ENCODE data around the gene FBXL17.

The FBXL17 gene

DNA sequence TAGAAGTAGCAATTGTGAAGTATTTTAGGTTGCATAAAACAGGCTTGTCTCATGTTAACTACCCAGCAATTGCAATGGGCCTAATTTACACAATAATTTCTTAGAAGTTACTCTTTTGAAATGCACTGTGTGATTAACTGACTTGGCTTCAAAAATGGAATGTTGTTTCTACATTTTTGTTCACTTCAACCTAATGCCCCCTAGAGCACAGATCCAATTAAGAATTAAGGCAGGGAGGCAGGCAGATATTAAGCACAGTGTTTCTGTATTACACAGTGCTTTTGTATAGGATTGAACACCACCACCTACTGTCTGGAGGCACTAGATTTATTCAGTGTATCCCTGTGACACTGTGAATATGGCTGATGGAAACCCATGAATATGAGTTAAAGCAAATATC, 302.1 kb downstream of the FBXL17 start:
- DNase-seq, result no peak

DNA sequence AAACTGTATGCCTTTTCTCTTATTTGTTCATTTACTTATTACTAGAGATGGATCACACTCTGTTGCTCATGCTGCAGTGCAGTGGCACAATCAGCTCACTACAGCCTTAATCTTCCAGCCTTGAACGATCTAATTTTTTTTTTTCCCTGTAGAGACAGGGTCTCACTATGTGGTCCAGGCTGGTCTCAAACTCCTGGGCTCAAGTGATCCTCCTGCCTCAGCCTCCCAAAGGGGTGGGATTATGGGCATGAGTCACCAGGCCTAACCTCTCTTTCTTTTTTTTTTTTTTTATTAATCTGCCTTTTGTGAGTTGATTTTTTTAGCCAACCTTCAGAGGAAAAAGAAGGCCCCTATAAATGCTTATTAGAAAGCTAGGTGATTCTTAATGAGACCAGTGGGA, 303.0 kb downstream of the FBXL17 start:
- no peak for DNase-seq

DNA sequence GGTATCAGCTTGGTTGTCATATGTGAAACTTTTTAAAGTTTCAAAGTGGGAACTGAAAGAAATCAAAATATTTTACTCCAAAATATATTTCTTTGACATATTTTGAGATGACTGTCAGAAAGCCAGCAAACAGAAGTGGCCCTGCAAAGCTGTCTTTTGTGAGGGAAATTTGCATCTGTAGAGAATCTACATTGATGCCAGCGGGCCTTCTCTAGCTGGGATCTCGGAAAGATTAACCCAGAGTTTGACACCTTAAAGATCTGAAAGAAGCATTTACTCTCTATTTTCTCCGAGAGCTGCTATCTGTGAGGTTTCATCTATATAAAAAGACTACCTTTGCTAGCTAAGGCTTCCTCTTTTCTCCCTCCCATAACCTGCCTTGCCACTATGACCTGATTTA, 303.6 kb downstream of the FBXL17 start:
- DNase-seq, result no peak

DNA sequence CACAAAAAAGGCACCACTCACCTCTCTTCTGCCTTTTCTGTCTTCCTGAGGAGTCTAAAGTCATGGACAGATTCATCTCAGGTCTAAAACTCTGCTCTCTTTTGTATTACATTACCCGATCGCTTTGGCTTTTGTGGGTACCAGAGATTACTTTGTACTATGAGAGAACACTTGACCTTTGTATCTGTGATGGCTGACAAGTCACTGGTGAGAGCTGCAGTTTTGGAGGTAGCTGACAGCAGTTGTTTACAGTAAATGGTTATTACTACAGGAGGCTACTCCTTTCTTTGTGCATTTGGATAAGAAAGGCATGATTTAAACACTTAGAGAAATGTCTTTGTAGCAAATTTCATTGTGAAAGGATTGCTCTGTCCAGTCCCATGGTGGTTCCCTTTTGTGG, 307.3 kb downstream of the FBXL17 start:
- no peak for DNase-seq

- no peak for DNase-seq
Observed at GRCh38 chr5:108064302-108064701, 317.6 kb downstream of the FBXL17 start.

- DNase-seq, result no peak
Observed at GRCh38 chr5:108061941-108062340, 320.0 kb downstream of the FBXL17 start.

DNA sequence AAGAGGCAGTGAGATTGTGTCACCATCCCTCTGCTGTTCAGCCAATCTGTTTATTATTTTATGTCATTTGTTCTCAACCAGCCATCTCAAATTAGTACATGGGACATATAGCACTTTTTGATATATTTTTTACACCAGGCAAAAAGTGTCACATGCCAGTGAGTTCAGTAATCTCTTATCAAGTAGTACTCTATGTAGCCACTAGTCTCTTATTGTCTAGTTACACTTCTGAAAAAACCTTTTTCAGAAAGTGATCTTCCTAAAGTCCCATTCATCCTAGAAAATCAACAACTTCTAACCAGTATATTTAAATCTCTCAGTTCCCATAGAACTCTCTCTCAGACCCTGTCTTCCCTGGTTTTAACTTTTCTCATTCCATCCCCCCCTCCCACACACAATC, 321.6 kb downstream of the FBXL17 start:
- no peak for DNase-seq

- DNase-seq, result no peak
Observed at GRCh38 chr5:108059334-108059733, 322.6 kb downstream of the FBXL17 start.

DNA sequence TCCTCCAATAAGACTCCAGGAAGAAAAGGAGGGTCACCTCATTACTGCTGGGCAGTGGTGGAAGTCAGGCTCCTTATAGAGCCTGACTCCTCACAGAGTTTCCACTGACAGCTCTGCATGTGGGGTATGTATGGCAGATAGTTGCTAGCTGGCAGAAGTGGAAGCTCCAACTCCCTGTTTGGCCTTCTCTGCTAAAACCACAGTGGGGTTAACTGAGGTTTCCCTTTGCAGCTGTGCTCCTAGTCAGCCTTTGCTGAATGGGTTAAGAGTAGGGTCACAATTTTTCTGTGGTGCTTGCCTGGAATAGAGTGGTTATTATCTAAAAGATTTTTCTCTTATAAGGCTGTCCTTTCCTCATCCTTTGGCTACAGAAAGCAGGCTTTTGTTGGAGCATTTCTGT, 327.5 kb downstream of the FBXL17 start:
- DNase-seq, result no peak

- DNase-seq, result no peak
Observed at GRCh38 chr5:108046955-108047670, 334.8 kb downstream of the FBXL17 start.

DNA sequence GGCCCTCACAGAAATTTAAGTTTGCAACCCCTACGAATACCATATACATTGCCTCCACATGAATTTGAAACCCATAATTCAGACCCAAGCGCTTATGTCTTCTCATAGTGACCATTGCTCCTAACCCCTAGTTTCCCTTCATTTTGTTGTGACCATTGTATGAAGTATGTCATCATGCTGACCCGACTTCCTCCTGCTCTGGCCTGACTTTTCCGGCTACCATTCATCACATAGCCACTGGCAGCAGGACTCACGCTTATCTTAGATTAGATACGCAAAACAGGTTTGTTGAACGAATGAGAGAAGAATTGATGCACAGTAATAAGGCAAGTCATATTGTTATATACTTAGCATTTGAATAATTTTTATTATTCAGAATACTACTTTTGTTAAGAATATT, 345.4 kb downstream of the FBXL17 start:
- no peak for DNase-seq

- no peak for DNase-seq
Observed at GRCh38 chr5:108028883-108029282, 353.0 kb downstream of the FBXL17 start.

DNA sequence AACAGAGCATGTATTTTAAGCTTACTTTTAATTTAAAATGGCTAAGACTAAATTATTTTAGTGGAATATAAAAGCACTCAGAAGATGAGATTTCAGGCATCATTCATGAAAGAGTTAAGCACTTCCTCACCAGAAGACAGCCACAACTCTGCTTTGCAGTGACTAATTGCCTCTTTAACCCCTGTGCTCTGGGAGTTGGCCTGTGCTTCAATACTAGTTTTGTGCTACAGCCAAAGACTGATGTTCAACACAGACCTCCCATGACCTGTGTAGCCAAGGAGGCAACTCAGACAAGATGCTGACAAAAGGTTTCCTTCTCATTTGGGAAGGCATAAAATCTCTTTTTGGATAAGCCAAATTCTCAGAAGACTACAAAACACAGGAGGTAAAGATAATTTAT, 353.5 kb downstream of the FBXL17 start:
- DNase-seq, result no peak

DNA sequence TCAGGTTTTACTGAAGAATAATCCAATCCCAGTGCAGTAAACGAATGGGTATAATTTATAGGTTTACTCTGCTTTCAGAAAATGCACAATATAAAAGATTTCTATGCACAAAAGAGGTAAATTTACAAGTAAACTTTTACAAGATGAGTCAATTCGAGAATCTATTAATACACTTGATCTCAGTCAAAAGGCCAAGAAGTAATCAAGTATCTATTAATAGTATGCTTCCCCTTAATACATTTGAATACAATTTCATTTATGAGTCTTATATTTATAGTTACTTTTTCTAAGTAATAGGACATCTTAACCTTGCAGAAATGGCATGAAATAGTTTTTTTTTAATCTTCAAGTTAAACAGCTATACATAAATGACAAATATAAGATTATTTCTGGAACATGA, 355.9 kb downstream of the FBXL17 start:
- no peak for DNase-seq

DNA sequence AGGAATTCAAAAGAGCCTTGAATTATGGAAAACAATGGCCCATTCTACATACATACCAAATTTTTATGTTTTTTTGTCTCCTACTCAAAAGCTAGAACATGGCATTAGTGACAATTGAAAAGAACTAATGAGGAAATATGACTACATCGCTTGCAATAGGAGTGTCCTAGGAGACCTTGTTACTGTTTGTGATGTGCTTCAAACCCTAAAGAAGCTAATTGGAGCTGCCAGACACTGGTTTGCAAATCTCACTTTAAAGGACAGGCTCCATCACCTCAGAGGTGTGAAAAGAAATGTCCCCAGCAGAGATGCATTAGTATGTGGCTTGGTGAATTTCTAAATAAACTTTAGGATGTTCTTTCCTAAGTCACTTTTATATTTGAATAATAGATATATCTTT, 356.9 kb downstream of the FBXL17 start:
- no peak for DNase-seq

DNA sequence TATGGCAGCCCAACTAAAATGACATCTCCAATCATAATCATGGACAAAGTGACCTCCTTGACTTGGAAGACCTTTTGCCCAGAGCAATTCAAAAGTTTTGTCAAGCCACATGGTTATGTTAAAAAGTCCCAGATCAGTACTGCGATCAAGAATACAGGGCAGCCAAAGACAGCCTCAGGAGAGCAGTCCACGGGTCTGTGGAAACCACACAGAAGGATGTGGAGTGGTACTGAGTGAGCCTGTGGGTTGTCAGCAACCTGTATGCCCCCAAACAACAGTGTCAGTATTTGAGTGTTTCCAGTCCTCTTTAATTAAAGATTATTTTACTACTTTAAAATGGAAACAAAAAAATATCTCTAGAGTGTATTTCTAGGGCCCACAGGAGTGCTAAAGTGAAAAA, 365.8 kb downstream of the FBXL17 start:
- no peak for DNase-seq

GRCh38 chr5:108006791-108007190, 375.1 kb downstream of the FBXL17 start:
- no peak for DNase-seq

DNA sequence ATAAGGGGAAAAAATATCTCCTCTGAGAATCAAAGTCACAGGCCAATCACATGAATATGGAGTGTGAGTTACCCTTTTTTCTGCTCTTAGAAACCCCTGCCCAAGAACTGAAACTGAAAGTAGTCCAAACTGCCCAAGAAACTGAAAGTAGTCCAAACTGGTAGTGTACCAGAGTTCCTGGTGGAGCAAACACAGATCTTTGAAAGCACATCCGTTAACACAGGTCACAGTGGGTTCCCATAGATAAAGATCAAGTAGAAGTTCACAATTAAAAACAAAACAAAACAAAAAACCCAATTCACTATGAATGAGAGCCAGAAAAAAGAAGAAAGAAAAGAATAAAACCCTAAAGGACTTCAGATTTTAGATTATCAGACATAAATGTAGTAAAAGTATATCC, 378.7 kb downstream of the FBXL17 start:
- DNase-seq, result no peak

DNA sequence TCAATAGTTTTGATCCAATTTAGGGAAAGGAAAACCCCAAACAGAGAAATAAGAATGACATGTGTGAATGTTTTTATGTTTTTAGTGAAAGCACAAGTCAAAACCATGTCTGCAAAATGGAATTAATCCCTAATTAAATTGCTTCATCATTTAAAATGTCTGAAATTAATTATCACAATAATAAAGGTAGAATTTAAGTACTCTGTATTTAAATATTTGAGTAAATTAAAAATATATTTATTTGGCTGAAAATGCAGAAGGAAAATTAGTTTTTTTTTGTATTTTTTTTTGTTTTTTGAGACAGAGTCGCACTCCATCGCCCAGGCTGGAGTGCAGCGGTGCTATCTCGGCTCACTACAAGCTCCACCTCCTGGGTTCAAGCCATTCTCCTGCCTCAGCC, 380.7 kb downstream of the FBXL17 start:
- DNase-seq, result no peak

- no peak for DNase-seq
Observed at GRCh38 chr5:107997338-107997980, 384.4 kb downstream of the FBXL17 start.

DNA sequence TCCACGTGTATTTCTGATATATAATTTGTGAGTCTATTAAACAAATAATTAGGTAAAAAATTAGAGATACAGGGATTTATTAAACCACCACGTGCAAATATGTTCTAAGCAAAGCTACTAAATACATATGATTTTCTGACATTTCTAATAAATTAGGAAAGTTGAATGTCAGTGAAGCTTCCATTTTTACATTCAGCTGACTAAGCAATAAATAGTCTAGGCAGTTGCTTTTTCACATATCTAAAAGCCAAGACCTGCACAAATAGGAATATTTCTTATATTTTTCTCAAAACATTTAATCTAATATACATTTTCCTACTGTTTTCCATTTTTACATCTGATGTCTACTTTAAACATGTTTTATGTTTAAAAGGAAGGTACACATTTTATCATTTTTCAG, 388.6 kb downstream of the FBXL17 start:
- no peak for DNase-seq

GRCh38 chr5:107990881-107991810, 390.8 kb downstream of the FBXL17 start:
- no peak for DNase-seq

- no peak for DNase-seq
Observed at GRCh38 chr5:107985144-107985543, 396.8 kb downstream of the FBXL17 start.
